NK-92 (cell line): ENCODE results near the gene WWOX.

Experiments used
- DNase-seq: peaks from one replicate; lab custom pipeline; 2025; ENCODE audit not compliant: unreplicated experiment; lab: John Stamatoyannopoulos, UW

WWOX gene

DNA sequence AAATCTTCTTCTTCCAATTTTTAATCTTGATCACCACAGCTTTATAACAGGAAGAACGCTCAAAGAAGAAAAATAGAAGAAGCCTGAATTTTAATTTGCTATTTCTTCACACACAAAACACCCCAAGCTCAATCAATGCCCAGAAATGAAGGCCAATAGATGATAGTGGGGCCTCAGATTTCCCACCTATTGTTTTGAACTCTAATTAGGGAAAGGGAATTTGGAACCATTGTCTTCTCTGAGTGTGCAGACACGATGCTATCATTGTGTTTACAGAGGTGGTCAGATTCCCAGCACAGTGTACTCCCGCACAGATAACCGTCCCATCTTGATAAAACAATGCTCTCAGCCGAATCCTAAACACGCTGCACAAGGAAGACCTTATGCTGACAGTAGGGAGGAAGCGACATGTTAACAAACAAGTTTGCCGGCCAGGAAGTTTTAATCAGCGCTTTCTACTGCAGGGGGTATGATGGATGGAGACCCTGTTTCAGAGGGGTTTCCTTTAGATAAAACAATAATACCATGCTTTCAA is 816.4 kb downstream of the WWOX start:
- no peak for DNase-seq

DNA sequence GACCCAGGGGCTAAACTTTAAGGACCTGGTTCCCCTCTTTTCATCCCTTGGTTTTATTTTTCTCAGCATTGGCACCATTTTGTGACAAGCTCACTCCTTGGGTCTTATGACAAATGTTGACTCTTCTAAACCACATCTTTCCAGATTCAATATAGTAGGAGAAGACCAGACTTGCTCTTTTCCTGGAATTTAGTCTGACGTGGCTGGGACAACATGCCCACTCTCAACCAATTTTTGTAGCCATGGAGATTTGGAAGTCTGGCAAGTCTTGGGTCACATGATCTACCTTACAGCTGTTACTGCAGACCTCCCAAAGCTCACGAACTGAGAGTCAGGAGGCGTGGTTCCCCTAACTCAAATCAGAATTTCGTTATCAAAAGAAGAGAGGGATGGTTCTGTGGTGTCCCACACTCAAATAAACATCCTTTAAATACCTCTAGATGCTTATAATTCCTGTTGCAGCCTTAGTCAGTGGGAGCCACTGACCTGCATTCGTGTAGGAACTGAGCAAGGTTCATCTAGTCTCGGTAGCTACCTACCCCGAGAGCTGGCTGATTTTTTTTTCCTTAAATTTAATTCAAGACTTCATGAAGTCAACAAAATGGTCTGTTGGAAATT is 817.6 kb downstream of the WWOX start:
- DNase-seq, result no peak

DNA sequence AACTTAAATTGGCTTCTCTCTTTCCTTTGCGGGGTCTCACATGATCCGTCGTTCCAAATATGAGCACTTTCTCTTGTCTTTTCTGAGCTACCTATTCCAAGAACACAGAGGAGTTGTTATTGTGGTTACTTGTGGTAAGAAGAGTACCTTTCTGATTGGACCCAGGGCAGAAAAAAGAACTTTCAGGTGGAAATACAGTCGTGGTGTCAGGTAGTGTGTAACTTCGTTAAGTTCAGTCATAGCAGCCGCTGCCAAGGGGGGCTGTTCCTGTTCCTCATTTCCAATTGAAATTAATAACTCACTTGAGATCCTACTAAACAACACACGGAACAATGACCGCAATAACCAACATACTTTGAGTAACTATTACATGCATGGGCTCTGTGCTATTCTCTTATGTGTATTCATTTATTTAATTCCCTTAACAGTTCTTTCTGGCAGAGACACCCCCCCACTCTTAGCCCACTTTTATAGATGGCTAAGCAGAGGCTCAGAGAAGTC is 819.4 kb downstream of the WWOX start:
- DNase-seq, result no peak

DNA sequence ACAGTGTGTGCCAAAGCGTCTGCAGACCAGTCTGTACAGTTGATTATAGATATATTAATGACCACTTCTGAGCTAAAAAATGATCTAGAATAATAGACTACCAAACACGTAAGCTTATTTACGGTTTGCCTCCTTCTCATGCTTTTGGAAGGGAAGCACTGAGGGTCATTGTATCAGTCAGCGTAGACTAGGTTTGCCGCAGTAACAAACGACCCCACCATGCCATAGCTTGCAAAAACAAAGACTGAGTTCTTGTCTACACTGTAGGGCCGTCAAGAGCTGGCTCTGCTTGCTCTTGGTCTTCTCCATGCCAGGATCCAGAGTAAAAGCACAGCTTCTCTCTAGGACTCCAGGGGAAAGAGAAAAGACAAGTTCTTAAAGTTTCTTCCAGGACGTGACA is 820.4 kb downstream of the WWOX start:
- DNase-seq, result no peak

DNA sequence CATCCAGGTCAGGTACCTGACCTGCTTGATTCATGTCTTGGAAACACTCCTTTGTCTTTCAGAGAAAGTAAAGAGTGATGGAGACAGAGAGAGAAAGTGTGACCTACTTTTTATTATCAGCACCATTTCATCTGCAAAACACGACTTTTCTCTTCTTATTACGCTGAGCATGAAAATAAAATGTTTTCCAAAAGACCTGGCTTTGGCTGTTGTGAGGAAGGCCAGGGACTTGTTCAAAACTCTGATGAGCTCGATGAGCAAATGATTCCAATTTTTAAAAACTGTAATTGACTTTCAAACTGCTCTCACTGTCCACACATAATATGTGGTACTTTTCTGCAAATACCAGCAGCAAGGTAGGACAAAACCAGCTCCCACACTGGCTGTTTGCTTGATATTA is 821.2 kb downstream of the WWOX start:
- no peak for DNase-seq

DNA sequence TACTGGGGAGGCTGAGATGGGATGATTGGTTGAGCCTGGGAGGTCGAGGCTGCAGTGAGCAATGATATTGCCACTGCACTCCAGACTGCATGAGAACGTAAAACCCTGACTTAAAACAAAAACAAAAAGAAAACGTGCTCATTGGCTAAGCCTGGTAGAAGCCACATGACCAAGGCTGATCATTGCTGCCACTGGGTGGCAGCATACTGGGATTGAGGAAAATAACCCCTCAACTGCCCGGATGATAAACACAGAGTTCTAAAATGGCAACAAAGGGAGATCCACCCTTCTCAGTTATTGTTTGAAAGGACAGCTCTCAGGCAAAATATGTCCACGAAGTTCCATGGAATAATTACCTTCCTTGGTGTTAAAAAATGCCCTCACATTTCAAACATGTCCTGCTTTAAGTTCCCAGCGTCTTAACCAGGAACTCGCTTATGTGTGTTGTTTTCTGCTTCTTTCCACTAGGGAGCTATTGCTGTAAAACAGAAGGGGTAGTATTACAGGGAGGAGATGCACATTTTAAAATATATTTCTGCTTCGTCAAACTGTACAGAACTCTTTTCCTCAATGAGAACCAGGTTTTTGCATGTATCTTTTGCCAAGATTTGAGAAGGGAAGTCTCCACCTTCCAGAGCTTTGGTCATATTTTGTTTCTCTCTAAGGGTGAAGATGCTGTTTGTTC is 825.8 kb downstream of the WWOX start:
- no peak for DNase-seq

DNA sequence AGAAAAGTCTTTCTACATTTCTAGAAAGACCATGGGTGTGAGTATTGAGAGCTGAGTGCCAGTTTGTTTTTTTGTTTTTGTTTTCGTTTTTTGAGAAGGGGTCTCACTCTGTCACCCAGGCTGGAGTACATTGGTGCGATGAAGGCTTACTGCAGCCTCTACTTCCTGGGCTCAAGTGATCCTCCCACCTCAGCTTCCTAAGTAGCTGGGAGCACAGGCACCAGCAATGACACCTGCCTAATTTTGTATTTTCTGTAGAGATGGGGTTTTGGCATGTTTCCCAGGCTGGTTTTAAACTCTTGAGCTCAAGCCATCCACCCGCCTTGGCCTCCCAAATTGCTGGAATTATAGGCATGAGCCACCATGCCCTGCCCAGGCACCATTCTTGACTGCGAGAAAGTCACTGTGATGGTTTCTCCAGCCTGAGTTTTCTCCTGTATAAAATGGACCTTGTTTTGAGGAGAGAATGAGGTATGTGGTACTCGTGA is 827.3 kb downstream of the WWOX start:
- DNase-seq, result no peak

DNA sequence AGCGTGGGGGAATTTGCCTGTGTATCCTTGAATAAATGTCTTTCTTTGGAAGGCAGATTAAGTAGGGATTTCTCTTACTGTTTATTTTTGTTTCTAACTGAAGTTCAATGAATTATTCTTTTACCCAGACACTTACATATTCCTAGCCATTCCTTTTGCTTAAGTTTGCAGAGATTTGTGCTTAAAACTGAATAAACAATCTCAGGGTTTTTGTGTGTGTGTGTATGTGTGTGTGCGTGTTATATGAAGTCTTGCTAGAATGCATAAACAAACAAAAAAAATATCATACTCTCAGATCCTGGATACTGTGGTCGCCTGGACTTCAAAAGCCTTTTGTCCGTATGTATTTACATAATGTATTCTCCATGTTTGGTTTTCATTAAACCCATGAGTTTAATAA is 828.3 kb downstream of the WWOX start:
- DNase-seq, result no peak

DNA sequence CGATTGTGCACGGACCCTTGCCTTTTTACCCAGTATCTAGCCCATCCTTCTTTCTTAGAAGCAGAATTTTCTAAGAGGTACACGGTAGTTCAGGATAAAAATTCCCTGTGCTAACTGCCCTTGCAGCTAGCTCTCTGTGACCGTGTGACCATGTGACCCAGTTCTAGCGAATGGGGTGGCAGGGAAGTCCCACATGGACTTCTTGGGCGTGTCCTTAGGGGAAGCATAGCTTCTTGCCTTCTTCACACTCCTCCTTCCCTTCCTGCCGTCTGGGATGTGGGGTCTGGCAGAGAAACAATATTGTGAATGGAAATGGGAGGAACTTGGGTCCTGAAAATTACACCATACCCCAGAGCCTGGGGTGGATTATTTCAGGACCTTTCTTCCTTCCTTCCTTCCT is 830.4 kb downstream of the WWOX start:
- no peak for DNase-seq

DNA sequence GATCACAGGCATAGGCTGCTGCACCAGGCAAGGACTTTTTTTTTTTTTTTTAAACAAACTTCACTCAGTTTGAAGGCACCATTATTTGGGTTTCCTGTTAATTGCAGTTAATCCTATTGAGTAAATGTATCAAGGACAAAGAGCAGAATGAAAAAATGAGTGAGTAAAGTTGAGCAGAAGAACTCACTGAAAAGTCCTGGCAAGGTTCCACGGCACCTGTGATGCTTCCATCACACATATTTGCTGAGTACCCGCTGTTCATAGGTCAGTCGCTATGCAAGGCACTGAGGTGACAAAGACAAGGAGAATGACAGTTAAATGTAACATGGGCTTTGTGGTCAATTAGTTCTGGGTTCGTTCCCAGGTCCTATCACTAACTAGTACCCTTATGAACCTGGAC is 831.1 kb downstream of the WWOX start:
- no peak for DNase-seq

DNA sequence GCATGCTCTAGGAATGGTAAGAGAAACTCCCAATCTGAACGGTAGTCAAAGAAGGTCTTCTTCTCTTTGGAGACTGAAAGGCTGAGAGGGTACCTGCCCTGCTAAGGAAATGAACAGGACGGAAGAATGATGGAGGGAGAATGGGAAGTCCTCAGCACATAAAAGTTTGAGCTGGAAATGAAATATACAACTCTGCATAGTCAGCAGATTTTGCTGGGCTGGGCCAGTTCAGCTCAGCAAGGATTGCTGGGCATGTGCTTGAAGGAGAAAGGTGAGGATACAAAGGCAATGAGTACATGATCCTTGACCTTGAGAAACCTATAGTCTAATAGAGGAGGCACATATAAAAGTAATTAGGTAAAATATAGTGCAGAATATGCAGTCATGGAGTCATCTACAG is 831.8 kb downstream of the WWOX start:
- DNase-seq, result no peak

DNA sequence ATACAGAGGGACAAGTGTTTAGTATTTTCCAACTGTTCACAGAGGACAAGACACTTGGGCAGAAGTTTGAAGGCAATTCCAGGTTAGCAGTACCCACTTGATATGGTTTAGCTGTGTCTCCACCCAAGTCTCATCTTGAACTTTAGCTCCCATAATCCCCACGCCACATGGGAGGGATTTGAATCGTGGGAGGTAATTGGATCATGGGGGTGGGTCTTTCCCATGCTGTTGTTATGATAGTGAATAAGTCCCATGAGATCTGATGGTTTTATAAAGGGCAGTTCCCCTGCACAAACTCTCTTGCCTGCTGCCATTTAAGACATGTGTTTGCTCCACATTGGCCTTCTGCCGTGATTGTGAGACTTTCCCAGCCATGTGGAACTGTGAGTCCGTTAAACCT is 832.2 kb downstream of the WWOX start:
- DNase-seq, result no peak

DNA sequence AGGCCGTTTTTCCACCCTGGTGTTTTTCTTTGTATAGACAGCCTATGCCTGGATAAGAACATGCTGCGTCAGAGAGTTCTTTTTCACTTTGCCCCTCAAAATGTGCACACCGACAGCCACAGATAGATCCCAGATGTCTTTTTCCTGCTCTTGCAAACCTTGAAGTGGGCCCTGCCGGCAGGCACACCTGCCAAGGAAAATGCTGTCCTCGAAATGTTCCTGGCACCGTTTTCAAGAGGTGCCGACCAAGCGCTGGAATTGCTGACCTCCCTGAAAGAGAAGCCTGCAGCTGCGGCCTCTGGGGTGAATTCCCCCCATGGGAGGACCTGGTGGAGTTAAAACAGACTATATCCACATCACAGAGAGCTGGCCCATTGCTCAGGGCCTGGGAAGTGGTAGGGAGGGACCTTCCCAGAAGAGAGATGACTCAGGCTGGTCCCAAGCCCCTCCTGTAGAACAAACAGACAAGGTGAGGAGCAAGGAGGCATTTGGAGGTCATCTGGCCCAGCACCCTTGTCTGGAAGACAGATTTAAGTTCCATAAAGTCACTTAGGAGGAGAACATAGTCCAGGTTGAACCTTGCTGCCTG is 833.0 kb downstream of the WWOX start:
- no peak for DNase-seq

DNA sequence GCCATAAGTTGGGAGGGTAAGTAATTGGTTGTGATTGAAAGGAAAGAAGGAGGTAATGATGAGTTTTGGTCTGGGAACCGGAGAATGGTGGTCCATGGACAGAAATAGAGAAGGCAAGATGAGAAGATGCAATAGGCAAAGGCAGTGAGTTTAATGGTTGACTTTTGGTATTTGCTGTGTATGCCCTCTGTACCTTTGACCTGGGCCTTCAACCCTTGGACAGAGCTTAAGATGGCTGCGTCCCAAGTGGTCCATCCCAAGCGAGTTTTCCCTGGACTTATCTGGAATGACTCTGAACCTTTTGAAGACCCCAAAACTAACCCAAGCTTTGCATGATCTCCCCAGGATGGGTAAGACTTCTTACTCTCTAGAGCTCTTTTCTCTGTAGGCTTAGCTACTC is 836.6 kb downstream of the WWOX start:
- DNase-seq, result no peak

DNA sequence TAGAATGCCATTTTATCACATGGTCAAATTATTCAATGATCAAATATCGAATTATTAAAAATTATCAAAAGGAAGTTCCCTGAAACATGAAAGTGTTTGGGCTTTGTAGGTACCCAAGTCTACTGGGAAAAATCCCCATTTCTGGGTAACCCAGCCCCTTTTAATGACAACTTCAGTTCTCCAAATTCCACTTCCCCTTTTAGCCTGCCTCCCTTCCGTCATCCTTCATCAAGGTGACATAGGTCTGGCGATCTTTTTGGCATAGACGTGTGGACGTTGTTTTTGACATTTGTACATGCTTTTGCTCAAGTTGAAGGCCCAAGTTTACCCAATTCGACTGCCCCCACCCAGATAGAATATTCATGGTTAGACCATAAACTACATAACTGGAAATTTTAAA is 840.1 kb downstream of the WWOX start:
- no peak for DNase-seq

DNA sequence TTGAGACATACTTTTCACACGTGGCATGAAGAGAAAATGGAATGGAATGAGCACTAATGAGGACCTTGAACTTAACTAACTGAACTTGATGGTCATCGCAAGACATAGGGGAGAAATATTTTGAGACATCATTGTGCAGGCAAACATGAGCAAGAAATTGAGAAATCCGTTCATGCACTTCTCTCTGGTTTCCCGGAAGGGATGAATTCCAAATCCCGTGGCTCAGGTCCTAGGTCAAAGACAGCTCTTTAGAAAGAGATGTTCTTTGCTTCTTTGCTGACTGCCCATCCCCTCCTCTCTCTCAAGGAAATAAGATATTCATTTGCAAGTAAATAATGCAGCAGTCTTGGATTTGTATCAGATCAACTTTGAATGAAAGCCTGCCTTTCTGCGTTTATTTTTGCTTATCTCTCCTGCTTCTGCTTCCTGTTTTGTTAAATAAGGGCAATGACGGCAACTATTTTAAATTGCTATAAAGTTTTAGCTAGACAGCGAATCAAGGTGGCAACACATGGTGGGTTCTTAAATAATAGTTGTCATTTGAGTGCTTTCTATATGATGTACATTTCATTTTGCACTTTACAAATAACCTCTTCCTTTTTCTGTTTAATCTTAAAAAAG is 843.3 kb downstream of the WWOX start:
- DNase-seq, result no peak

DNA sequence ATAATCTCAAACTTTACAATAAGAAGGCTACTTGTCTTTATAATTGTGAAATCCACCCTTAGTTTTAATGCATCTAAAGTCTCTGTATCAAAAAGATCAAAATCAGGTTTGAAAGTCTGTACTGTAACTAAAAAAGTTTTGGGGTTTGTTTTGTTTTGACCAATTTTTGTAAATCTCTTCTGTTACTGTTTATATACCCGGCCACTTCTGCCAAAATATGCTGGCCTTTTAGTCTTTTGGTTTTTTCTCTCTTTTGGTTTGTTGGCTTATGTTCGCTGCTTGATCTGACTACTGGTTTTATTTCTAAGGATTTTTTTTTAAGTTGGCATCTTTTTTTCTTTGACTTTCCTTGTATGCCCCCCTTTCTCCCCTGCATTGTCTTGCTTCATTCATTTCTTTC is 845.9 kb downstream of the WWOX start:
- DNase-seq, result no peak

DNA sequence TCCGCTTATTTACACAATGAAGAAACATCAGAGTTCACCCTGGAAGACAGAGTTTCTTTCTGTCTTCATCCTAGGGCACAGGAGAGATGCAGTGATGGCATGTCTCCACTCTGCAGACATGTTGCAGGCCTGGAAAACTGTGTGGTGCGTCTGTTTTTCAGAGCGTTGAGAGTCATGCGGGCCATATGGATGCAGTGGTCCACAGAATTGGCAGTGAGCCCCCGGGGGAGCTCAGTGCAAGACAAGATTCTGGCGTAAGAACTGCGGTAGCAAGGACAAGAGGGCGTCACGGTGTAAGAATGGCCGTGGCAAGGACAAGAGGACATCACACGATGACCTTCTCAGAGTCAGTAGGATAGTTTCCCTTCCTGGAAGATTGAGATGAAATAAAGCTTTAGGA is 847.1 kb downstream of the WWOX start:
- no peak for DNase-seq

DNA sequence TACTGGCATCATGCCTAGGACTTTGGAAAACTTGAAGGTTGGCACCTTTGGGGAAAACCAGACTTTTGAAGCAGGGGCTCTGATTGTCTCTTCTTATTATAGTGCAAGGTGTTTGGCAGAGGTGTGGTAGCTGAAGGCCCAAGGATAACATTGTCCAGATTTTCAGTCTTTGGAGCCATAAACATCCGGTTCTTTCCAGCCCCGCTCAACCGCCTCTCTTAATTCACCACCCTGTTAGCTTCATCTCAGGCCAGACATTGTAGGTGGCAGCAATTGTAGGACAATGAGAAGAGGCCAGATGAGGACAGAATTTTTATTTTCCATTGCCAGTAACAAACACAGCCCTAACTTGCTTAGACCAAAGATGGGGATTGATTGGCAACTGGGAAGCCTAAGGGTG is 851.3 kb downstream of the WWOX start:
- no peak for DNase-seq

DNA sequence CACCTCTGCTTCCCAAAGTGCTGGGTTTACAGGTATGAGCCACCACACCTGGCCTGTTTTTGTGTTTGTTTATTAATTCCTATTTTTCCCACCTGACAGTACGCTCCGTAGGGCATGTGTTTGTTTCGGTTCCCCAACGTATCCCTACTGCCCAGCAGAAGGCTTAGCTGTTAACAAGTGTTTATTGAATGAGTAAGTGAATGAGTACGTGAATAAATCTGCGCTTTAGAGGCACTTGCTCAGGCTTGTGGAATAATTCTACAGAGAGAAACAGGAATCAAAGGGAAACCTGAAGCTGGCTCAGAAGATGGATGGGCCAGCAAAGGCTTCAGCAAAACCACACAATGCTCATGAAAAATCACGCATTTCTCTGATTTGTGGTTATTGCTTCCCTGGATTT is 853.2 kb downstream of the WWOX start:
- no peak for DNase-seq

DNA sequence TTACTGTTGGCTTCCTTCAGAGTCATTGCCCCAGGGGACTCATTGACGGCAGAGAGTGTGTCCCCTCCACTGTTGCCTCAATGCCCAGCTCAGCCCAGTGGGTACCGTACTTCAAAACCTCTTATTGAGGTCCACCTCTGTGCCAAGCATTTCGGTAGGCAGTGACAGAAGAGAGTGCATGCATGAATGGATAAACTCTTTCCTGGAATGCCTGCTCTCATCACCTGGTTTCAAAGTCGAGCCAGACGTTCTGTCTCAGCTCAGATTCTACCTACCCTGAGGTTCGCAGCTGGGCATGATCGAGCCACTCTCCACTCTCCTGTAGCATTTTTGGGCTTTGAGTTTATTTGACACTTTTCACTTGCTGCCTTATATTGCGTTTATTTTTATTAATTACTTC is 854.1 kb downstream of the WWOX start:
- no peak for DNase-seq

DNA sequence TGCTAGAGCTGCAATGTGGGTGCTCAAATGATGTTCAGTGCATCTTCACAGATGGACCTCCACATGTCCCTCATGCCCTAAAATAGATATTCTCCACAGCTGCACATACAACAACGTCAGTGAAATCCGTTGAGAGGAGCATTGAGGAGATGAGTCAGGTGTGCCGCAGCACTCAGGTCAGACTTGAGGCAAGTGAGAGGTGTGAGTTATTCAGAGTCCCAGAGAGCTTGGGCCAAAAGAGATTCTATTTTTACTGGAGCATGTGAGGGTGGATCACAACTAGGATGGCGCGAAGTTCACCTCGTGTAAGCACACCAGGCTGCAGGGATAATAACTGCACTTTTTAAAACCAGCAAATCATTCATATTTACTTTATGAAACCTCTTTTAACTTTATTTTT is 855.8 kb downstream of the WWOX start:
- DNase-seq, result no peak
